GM13977 (cell line): Measurements from ENCODE around the gene RAPGEF3.

Source experiments
- DNase-seq: peaks from one replicate; pipeline ENCODE4 v3.0.0; 2012; ENCODE audit warnings: low spot score
- CTCF ChIP-seq: IDR thresholded peaks from 2 replicates; pipeline ENCODE4 v1.5.1; 2012; ENCODE audit warnings: mild to moderate bottlenecking, control low read depth; ENCODE audit not compliant: insufficient read depth; ENCODE audit errors: extremely low read depth, missing control alignments
- in situ Hi-C: fragments of 300-500 bp; cut with MboI; formaldehyde crosslinking; loops from one replicate; pipeline ENCODE4 v1.12.0; 2022; ENCODE audit warnings: low sequenced_read_pairs, low pct_unique_long_range_greater_than_20kb, mixed read lengths, inconsistent platforms; ENCODE audit not compliant: unreplicated experiment

RAPGEF3 gene

GRCh38 chr12:47757840-47758583 lies 668 bp downstream of the RAPGEF3 start:
- in situ Hi-C loops: no loop called here
- DNase-seq: no peak

GRCh38 chr12:47757364-47757839 lies 1.3 kb downstream of the RAPGEF3 start:
- no peak for TF ChIP-seq CTCF
- in situ Hi-C loops: no loop called here
- no peak for DNase-seq

More at GRCh38 chr12:47757840-47758583, 668 bp downstream of the RAPGEF3 start:
- no peak for TF ChIP-seq CTCF

- in situ Hi-C loops: no loop called here
- TF ChIP-seq CTCF: no peak
- peak; percentile 85 for DNase-seq
Measured at GRCh38 chr12:47755655-47756562, 2.8 kb downstream of the RAPGEF3 start.

- no peak for TF ChIP-seq CTCF
- no peak for DNase-seq
- in situ Hi-C loops: no loop called here
Measured at GRCh38 chr12:47754881-47755280, 3.8 kb downstream of the RAPGEF3 start.

GRCh38 chr12:47754126-47754525 lies 4.6 kb downstream of the RAPGEF3 start:
- no peak for DNase-seq
- no peak for TF ChIP-seq CTCF
- in situ Hi-C loops: no loop called here
